BE2C (cell line): ENCODE measurements around the gene OTOP2.

ENCODE experiments used
- DNase-seq: peaks from one replicate; pipeline ENCODE4 v3.0.0-alpha.2; 2020
- H3K27me3 ChIP-seq: fragments of 250-450 bp; sonication (Bioruptor Pico); 2 replicates; pipeline ENCODE4 v1.5.1; 2020; ENCODE audit warnings: mild to moderate bottlenecking
- H3K36me3 ChIP-seq: fragments of 250-450 bp; sonication (Bioruptor Pico); 2 replicates; pipeline ENCODE4 v1.5.1; 2020; ENCODE audit warnings: mild to moderate bottlenecking
- H3K4me1 ChIP-seq: fragments of 250-450 bp; sonication (Bioruptor Pico); 2 replicates; pipeline ENCODE4 v1.5.1; 2020
- H3K4me3 ChIP-seq: 2 replicates; pipeline ENCODE4 v1.5.1; 2011; ENCODE audit warnings: low read depth, low read length
- H3K9me3 ChIP-seq: fragments of 250-450 bp; sonication (Bioruptor Pico); 2 replicates; pipeline ENCODE4 v1.5.1; 2020
- CTCF ChIP-seq: IDR thresholded peaks from 2 replicates; pipeline ENCODE4 v1.5.1; 2012; ENCODE audit warnings: mild to moderate bottlenecking, low read depth, low read length

The OTOP2 gene

GRCh38 chr17:74935048-74935447, 11.0 kb downstream of the OTOP2 start:
- Histone ChIP-seq H3K27me3 (peaks cover 43% of the 10 kb centered on the region), H3K4me1 (no peaks in the 10 kb centered on the region), H3K36me3 (no peaks in the 10 kb centered on the region), H3K9me3 (no peaks in the 10 kb centered on the region), H3K4me3 (no peak overlapping the region)
- no peak for DNase-seq
- TF ChIP-seq CTCF, result no peak

GRCh38 chr17:74935585-74936469, 11.8 kb downstream of the OTOP2 start, which contains the start of gene OTOP3:
Gene OTOP3 (plus strand): TSS chr17:74935898. CDS start chr17:74935922, 24 bp downstream.
- no peaks in the 10 kb centered on the region for H3K4me1 ChIP-seq
- H3K9me3 ChIP-seq, result no peaks in the 10 kb centered on the region
- no peak for TF ChIP-seq CTCF
- H3K4me3 ChIP-seq, result no peak within 1 kb of the TSS
- no peak for DNase-seq
- H3K36me3 ChIP-seq, result no peaks in the 10 kb centered on the region
- H3K27me3 ChIP-seq, result peaks cover 48% of the 10 kb centered on the region

- Histone ChIP-seq H3K27me3 (peaks cover 54% of the 10 kb centered on the region), H3K36me3 (no peaks in the 10 kb centered on the region), H3K4me1 (no peaks in the 10 kb centered on the region), H3K4me3 (no peak overlapping the region), H3K9me3 (no peaks in the 10 kb centered on the region)
- TF ChIP-seq CTCF, result no peak
- DNase-seq, result no peak
These were observed 12.4 kb downstream of the OTOP2 start for GRCh38 chr17:74936470-74936799.

- Histone ChIP-seq H3K27me3 (peaks cover 64% of the 10 kb centered on the region), H3K4me3 (no peak overlapping the region), H3K4me1 (no peaks in the 10 kb centered on the region), H3K36me3 (no peaks in the 10 kb centered on the region), H3K9me3 (no peaks in the 10 kb centered on the region)
- DNase-seq, result no peak
- no peak for TF ChIP-seq CTCF
These were observed 13.3 kb downstream of the OTOP2 start for GRCh38 chr17:74937064-74938051.

GRCh38 chr17:74938194-74938950, 14.3 kb downstream of the OTOP2 start:
- no peaks in the 10 kb centered on the region for H3K36me3 ChIP-seq
- no peaks in the 10 kb centered on the region for H3K9me3 ChIP-seq
- TF ChIP-seq CTCF, result no peak
- H3K4me3 ChIP-seq, result no peak overlapping the region
- H3K4me1 ChIP-seq, result no peaks in the 10 kb centered on the region
- DNase-seq, result no peak
- peaks cover 74% of the 10 kb centered on the region for H3K27me3 ChIP-seq
